SK-N-MC (cell line): Measurements from ENCODE around the gene EID2B.

ENCODE experiments used
- EZH2 ChIP-seq: fragments of 200-600 bp; sonication (generic); IDR thresholded peaks from one replicate; pipeline ENCODE4 v1.6.1; 2017; ENCODE audit warnings: antibody characterized with exemption
- FOXP2 ChIP-seq: optimal IDR thresholded peaks from 2 replicates; pipeline ENCODE3; 2011; ENCODE audit warnings: mild to moderate bottlenecking, moderate library complexity; ENCODE audit not compliant: insufficient read depth; ENCODE audit errors: extremely low read length, control extremely low read depth
- POLR2AphosphoS5 ChIP-seq: IDR thresholded peaks from 2 replicates; pipeline ENCODE4 v1.6.1; 2012; ENCODE audit warnings: mild to moderate bottlenecking, low read depth, low read length, borderline replicate concordance

GRCh38 chr19:39550197-39550596, 17.5 kb upstream of the EID2B start:
- TF ChIP-seq POLR2AphosphoS5 (no peak), EZH2 (no peak), FOXP2 (no peak)
